Glutamatergic neuron (in vitro differentiated cells): ENCODE results near the gene UBR4. TPM values are rescaled to one million over a fixed set of nuclear protein-coding genes. Genes with fewer than 3 reads are reported as not detected.

ENCODE experiments used
- DNase-seq: peaks from one replicate; pipeline ENCODE4 v3.0.0; 2022
- H3K27ac Mint-ChIP-seq: one replicate; pipeline ENCODE4 v1.8.0; 2020; ENCODE audit warnings: mild to moderate bottlenecking, mixed read lengths, inconsistent platforms; ENCODE audit not compliant: unreplicated experiment
- H3K27me3 Mint-ChIP-seq: one replicate; pipeline ENCODE4 v1.8.0; 2020; ENCODE audit warnings: mild to moderate bottlenecking, moderate library complexity, mixed read lengths, inconsistent platforms; ENCODE audit not compliant: unreplicated experiment
- H3K36me3 Mint-ChIP-seq: one replicate; pipeline ENCODE4 v1.8.0; 2020; ENCODE audit warnings: mild to moderate bottlenecking, mixed read lengths, inconsistent platforms; ENCODE audit not compliant: unreplicated experiment
- H3K4me1 Mint-ChIP-seq: one replicate; pipeline ENCODE4 v1.8.0; 2020; ENCODE audit warnings: mild to moderate bottlenecking, low read depth, mixed read lengths, inconsistent platforms; ENCODE audit not compliant: unreplicated experiment
- H3K4me3 Mint-ChIP-seq: one replicate; pipeline ENCODE4 v1.8.0; 2020; ENCODE audit warnings: mild to moderate bottlenecking, mixed read lengths, inconsistent platforms; ENCODE audit not compliant: unreplicated experiment
- H3K9me3 Mint-ChIP-seq: one replicate; pipeline ENCODE4 v1.8.0; 2020; ENCODE audit warnings: mild to moderate bottlenecking, moderate library complexity, mixed read lengths, inconsistent platforms; ENCODE audit not compliant: unreplicated experiment
- total RNA-seq: library from RNA; stranded (reverse); fragmentation: NEBNext Ultra II Directional; extraction: Animal tissue kit (Norgen Biotek cat#: 25700); gene quantifications from one replicate; pipeline ENCODE4 v1.2.1, GENCODE V29; 2021; ENCODE audit not compliant: unreplicated experiment
- TF ChIP-seq, protein P1 (sequence below): fragments of 200-600 bp; sonication (generic); IDR thresholded peaks from one replicate; pipeline ENCODE4 v1.5.0; 2021; ENCODE audit not compliant: partially characterized antibody, unreplicated experiment

Gene UBR4
- total RNA-seq, 1 donor from 2014 or later = 176 TPM

DNA sequence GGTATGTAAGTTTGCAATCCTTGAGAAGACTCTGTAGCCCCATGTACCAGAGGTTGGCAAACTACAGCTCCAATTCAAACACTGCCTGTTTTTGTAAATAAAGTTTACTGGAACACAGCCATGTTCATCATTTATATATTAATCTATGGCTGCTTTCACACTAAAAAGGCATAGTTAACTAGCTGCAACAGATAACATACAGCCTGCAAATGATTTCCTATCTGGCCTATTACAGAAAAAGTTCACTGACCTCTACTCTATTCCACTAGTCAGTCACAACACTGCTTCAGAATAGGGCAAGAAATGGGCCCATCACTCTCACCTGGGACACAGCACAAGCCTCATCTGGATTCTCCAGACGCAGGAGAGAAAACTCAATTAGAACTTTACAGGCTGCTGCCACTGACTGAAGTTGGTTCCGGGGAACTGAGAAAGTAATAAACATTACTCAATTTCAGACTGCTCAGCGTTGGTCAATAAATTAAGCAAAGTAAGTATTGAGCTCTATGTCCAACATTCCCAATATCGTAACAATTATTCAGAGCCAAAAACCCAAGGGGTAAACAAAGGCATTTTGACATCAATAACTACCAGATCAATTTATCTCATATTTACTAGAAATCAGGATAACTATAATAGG lies 10.6 kb downstream of the UBR4 start:
- Mint-ChIP-seq H3K36me3 (no peaks in the 10 kb centered on the region), H3K27ac (no peak overlapping the region), H3K4me1 (peaks cover 8% of the 10 kb centered on the region), H3K4me3 (no peak overlapping the region), H3K9me3 (no peaks in the 10 kb centered on the region), H3K27me3 (no peaks in the 10 kb centered on the region)
- no peak for DNase-seq
- TF ChIP-seq, protein P1, sequence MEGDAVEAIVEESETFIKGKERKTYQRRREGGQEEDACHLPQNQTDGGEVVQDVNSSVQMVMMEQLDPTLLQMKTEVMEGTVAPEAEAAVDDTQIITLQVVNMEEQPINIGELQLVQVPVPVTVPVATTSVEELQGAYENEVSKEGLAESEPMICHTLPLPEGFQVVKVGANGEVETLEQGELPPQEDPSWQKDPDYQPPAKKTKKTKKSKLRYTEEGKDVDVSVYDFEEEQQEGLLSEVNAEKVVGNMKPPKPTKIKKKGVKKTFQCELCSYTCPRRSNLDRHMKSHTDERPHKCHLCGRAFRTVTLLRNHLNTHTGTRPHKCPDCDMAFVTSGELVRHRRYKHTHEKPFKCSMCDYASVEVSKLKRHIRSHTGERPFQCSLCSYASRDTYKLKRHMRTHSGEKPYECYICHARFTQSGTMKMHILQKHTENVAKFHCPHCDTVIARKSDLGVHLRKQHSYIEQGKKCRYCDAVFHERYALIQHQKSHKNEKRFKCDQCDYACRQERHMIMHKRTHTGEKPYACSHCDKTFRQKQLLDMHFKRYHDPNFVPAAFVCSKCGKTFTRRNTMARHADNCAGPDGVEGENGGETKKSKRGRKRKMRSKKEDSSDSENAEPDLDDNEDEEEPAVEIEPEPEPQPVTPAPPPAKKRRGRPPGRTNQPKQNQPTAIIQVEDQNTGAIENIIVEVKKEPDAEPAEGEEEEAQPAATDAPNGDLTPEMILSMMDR = no peak

DNA sequence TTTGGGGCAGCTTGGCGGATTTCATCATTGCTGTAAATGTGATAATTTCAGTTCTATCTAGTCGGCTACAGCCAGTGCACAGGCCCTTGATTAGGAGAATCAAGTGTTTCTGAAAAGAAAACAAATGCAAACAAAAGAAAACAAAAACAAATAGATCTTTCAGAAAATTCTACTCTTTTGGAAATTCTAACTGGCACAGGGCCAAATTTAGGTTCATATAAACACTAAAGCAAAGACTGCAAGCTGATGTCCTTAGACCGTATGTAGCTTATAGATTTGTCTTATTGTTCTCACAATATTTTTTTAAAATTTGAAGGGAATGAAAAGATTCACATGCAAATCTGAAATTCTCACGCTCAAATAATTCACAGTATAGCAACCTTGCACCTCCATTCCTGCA lies 11.2 kb downstream of the UBR4 start:
- Mint-ChIP-seq H3K27me3 (no peaks in the 10 kb centered on the region), H3K36me3 (no peaks in the 10 kb centered on the region), H3K9me3 (no peaks in the 10 kb centered on the region), H3K27ac (no peak overlapping the region), H3K4me1 (peaks cover 8% of the 10 kb centered on the region), H3K4me3 (no peak overlapping the region)
- TF ChIP-seq, protein P1 = no peak
- no peak for DNase-seq

DNA sequence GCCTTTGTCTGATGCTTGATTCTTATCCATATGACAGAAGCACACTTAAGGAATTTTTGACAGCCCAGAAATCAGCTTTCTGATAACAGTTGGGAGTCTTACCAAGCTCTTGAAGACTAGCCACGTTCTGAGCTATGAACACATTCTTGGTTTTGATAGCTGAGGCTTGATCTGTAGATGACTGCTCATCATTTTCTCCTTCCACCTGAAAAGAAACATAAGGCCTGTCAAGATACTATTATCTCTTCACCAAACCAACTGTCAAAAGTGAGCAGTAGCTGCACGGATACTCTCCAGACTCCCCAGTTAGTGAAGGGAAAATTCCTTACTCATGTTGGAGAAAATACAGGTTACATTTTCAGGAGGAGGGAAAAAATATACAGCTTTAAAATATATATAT lies 12.2 kb downstream of the UBR4 start:
- H3K36me3 Mint-ChIP-seq = no peaks in the 10 kb centered on the region
- H3K27ac Mint-ChIP-seq = no peak overlapping the region
- H3K4me1 Mint-ChIP-seq = peaks cover 8% of the 10 kb centered on the region
- TF ChIP-seq, protein P1 = no peak
- H3K27me3 Mint-ChIP-seq = no peaks in the 10 kb centered on the region
- H3K4me3 Mint-ChIP-seq = no peak overlapping the region
- DNase-seq = no peak
- no peaks in the 10 kb centered on the region for H3K9me3 Mint-ChIP-seq

DNA sequence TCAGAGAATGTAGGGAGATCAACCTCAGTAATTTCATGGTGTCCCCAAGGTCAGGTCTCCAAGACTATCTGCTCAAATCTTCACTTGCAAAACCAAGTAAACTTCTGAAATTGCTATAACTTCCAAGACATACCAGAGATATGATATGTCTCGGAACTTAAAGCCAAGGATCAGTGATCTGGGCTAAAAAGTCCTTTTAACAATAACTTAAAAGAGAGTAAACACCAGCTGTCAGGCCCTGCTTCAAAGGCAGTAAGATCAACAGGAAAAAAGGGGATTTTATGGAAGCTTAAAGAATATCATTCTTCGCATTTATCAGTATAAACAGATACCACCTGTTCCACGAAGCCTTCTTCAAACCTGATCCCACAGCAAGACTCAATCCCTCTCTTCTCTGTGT lies 13.7 kb downstream of the UBR4 start:
- no peak for DNase-seq
- H3K9me3 Mint-ChIP-seq = no peaks in the 10 kb centered on the region
- TF ChIP-seq, protein P1 = no peak
- H3K36me3 Mint-ChIP-seq = no peaks in the 10 kb centered on the region
- peaks cover 4% of the 10 kb centered on the region for H3K4me1 Mint-ChIP-seq
- no peak overlapping the region for H3K27ac Mint-ChIP-seq
- H3K27me3 Mint-ChIP-seq = no peaks in the 10 kb centered on the region
- no peak overlapping the region for H3K4me3 Mint-ChIP-seq

DNA sequence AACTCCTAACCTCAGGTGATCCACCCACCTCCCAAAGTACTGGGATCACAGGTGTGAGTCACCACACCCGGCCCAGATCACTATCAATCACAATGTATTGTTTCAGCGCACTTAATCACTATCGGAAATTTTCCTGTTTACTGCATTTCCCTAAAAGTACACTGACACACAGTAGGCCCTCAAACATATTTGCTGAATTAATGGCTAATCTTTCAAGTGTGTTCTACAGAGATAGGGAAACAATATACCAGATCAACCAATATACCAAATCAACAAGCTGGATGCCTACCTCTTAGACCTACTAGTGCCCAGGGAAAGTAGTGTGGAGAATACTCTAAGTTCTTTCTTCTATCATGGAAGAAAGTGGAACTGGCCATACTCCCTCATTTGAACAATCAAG lies 17.1 kb downstream of the UBR4 start:
- TF ChIP-seq, protein P1 = no peak
- peaks cover 3% of the 10 kb centered on the region for H3K4me1 Mint-ChIP-seq
- DNase-seq = no peak
- H3K4me3 Mint-ChIP-seq = no peak overlapping the region
- H3K27ac Mint-ChIP-seq = no peak overlapping the region
- no peaks in the 10 kb centered on the region for H3K9me3 Mint-ChIP-seq
- no peaks in the 10 kb centered on the region for H3K27me3 Mint-ChIP-seq
- no peaks in the 10 kb centered on the region for H3K36me3 Mint-ChIP-seq
